CD4-positive, alpha-beta memory T cell (primary cell): Measurements from ENCODE around the gene ATP7A. TPM values are rescaled to one million over a fixed set of nuclear protein-coding genes. Genes with fewer than 3 reads are reported as not detected.
"Not testable (repeated sequence)": the region's sequence is repeated elsewhere in the genome, so short reads cannot be mapped to it uniquely, and the experiment has no call there.

Source experiments
- CTCF ChIA-PET: fragments of 350-600 bp; sonication (Branson Sonifier 250); formaldehyde crosslinking; loops from one replicate; lab custom pipeline; 2021; ENCODE audit warnings: inconsistent platforms; ENCODE audit not compliant: partially characterized antibody; lab: Charles Lee
- POLR2A ChIA-PET: fragments of 350-600 bp; sonication (Branson Sonifier 250); formaldehyde crosslinking; loops from one replicate; lab custom pipeline; 2021; ENCODE audit not compliant: partially characterized antibody; lab: Charles Lee
- DNase-seq, 5 donors: peaks; one replicate each; pipeline versions ENCODE4 v3.0.0 to v3.0.0-alpha.2; 2020 to 2022; ENCODE audit warnings: mixed read lengths in 1 of 5
- H3K27ac ChIP-seq: one replicate; pipeline ENCODE4 v1.7.0; 2013; ENCODE audit warnings: low read depth, low read length
- H3K27me3 ChIP-seq: 2 replicates; pipeline ENCODE4 v1.7.0; 2013; ENCODE audit warnings: mild to moderate bottlenecking, low read length, moderate library complexity; ENCODE audit not compliant: insufficient read depth
- H3K36me3 ChIP-seq: 2 replicates; pipeline ENCODE4 v1.7.0; 2013; ENCODE audit warnings: mild to moderate bottlenecking, low read length, moderate library complexity; ENCODE audit not compliant: insufficient read depth
- H3K4me1 ChIP-seq: 2 replicates; pipeline ENCODE4 v1.7.0; 2013; ENCODE audit warnings: mild to moderate bottlenecking, low read length, moderate library complexity; ENCODE audit not compliant: insufficient read depth
- H3K4me3 ChIP-seq, 2 donors: one replicate each; pipeline ENCODE4 v1.7.0; 2013; ENCODE audit warnings: low read length in 2 of 2, mild to moderate bottlenecking in 1 of 2
- H3K9me3 ChIP-seq, 2 donors: one replicate each; pipeline ENCODE4 v1.7.0; 2013; ENCODE audit warnings: low read length in 2 of 2, control low read depth in 1 of 2; ENCODE audit not compliant: control insufficient read depth in 1 of 2
- H3K27ac Mint-ChIP-seq, 7 donors: one replicate each; pipeline ENCODE4 v1.8.0; 2020 to 2021; ENCODE audit warnings: mixed read lengths in 7 of 7, mild to moderate bottlenecking in 6 of 7, inconsistent platforms in 3 of 7, moderate library complexity in 3 of 7
- H3K27me3 Mint-ChIP-seq, 2 donors: one replicate each; pipeline ENCODE4 v1.8.0; 2020 to 2021; ENCODE audit warnings: mixed read lengths in 2 of 2
- H3K36me3 Mint-ChIP-seq, 2 donors: one replicate each; pipeline ENCODE4 v1.8.0; 2020 to 2021; ENCODE audit warnings: mixed read lengths in 2 of 2, inconsistent platforms in 1 of 2, mild to moderate bottlenecking in 1 of 2
- H3K4me1 Mint-ChIP-seq, 4 donors: one replicate each; pipeline ENCODE4 v1.8.0; 2020 to 2021; ENCODE audit warnings: mixed read lengths in 4 of 4, mild to moderate bottlenecking in 1 of 4
- H3K4me3 Mint-ChIP-seq, 8 donors: one replicate each; pipeline ENCODE4 v1.8.0; 2020 to 2021; ENCODE audit warnings: mixed read lengths in 8 of 8, mild to moderate bottlenecking in 7 of 8, moderate library complexity in 6 of 8, inconsistent platforms in 3 of 8
- H3K9me3 Mint-ChIP-seq, 8 donors: one replicate each; pipeline ENCODE4 v1.8.0; 2020 to 2021; ENCODE audit warnings: mixed read lengths in 8 of 8, mild to moderate bottlenecking in 5 of 8, inconsistent platforms in 3 of 8, moderate library complexity in 1 of 8
- intact Hi-C: fragments of 100-400 bp; cut with micrococcal nuclease; formaldehyde crosslinking; loops from one replicate; pipeline ENCODE4 v1.15.1; 2023
- polyA plus RNA-seq, 2 donors: library from polyadenylated mRNA; unstranded; fragments of 300-500 nt; fragmentation: Illumina TruSeq; gene quantifications; one replicate each; pipeline ENCODE4 v1.2.3, GENCODE V29; 2021
- total RNA-seq, 2 experiments: library from RNA; stranded (reverse); gene quantifications; one replicate each; pipeline ENCODE4 v1.2.3, GENCODE V29; 2021

Gene ATP7A
- total and polyA plus RNA-seq, 4 experiments from 2014 or later, result 3.2 to 16.8 (median 10.9) TPM

DNA sequence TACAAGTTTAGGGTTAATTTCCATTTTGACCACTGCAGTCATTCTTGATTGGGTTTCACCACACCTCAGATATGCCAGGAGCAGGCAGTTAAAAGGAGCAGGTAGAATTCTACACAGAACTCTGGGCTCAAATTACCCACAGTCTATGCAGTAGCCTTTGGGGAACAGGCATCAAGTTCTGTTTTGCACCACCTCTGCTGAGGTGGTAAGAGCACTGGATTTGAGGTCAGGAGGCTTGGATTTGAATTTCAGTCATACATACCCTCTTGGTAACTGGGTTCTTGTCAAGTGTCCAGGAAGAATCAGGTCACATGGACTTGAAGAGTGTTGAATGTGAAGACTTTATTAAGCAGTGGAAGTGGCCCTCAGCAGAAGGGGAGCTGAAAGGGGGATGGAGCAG is 153.2 kb downstream of the ATP7A start:
- CTCF ChIA-PET, result no interaction called here
- POLR2A ChIA-PET, result no interaction called here
- H3K27ac Mint-ChIP-seq, result no peak overlapping the region
- peaks cover 0 to 2% (median 0%) of the 10 kb centered on the region in 8 donors for H3K9me3 Mint-ChIP-seq
- H3K4me3 ChIP-seq, result no peak overlapping the region
- no peaks in the 10 kb centered on the region for H3K36me3 Mint-ChIP-seq
- no peaks in the 10 kb centered on the region for H3K36me3 ChIP-seq
- no peaks in the 10 kb centered on the region for H3K27me3 Mint-ChIP-seq
- H3K27me3 ChIP-seq, result no peaks in the 10 kb centered on the region
- no peak for DNase-seq
- H3K4me3 Mint-ChIP-seq, result no peak overlapping the region
- intact Hi-C loops, result no loop called here
- no peaks in the 10 kb centered on the region for H3K4me1 ChIP-seq
- no peaks in the 10 kb centered on the region for H3K9me3 ChIP-seq
- H3K4me1 Mint-ChIP-seq, result no peaks in the 10 kb centered on the region
- no peak overlapping the region for H3K27ac ChIP-seq

GRCh38 chrX:78064152-78064551 is 153.7 kb downstream of the ATP7A start:
- no peak overlapping the region for H3K27ac Mint-ChIP-seq
- POLR2A ChIA-PET, result no interaction called here
- Histone ChIP-seq H3K27ac (no peak overlapping the region), H3K4me1 (no peaks in the 10 kb centered on the region), H3K4me3 (no peak overlapping the region), H3K9me3 (no peaks in the 10 kb centered on the region), H3K36me3 (no peaks in the 10 kb centered on the region), H3K27me3 (no peaks in the 10 kb centered on the region)
- H3K4me1 Mint-ChIP-seq, result no peaks in the 10 kb centered on the region
- DNase-seq, result no peak
- peaks cover 0 to 6% (median under 1%) of the 10 kb centered on the region in 8 donors for H3K9me3 Mint-ChIP-seq
- intact Hi-C loops, result no loop called here
- CTCF ChIA-PET, result no interaction called here
- no peak overlapping the region for H3K4me3 Mint-ChIP-seq
- H3K36me3 Mint-ChIP-seq, result no peaks in the 10 kb centered on the region
- no peaks in the 10 kb centered on the region for H3K27me3 Mint-ChIP-seq

DNA sequence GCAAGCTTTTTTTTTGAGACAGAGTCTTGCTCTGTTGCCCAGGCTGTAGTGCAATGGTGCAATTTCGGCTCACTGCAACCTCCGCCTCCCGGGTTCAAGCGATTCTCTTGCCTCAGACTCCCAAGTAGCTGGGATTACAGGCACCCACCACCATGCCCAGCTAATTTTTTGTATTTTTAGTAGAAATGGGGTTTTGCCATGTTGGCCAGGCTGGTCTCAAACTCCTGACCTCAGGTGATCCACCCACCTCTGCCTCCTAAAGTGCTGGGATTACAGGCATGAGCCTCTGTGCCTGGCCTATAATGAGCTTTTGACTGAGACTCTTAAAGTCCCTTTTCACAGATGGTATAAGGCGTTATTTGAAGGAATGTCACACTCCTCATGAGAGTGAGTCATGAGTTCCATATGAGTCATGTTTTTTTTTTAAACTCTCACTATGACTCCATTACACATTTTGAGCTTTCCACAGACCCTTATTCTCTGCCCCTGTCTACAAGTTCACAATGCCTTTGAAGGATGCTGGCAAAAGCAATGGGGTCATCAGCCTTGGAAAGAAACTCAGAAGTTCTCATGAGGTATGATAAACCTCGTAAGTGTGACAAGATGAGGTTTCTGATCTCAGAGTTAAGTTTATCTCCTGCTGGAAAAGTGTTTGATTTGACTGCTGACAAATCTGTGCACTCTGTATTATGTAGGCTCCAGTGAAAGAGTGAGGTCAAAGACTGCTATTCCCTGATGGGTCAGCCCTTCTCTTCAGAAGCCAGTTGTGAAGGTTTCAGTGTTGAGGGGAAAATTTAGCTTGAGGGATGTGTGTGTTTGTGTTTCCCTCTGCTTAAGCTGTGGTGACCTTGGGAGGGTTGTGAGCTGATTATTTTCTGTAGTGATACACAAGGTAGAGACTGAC is 154.5 kb downstream of the ATP7A start:
- DNase-seq, result not testable (repeated sequence)

DNA sequence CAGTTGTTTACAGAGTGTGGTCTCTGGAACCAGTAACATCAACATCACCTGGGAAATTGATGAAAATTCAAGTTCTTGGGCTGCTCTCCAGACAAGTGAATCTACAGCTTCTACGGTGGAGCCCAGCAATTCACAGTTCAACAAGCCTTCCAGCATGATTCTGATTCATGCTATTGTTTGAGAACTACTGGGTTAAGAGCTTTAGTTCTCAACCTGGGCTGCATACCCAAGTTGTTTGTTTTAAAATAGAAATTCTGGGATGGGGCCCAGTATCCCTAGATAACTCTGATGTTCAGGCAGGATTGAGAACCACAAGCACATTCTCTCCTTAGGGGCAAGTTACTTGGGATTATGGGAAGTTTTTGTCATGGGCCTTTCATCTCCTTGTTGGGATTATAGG is 155.6 kb downstream of the ATP7A start:
- Histone ChIP-seq H3K36me3 (no peaks in the 10 kb centered on the region), H3K27me3 (no peaks in the 10 kb centered on the region), H3K4me3 (no peak overlapping the region), H3K9me3 (no peaks in the 10 kb centered on the region), H3K4me1 (no peaks in the 10 kb centered on the region), H3K27ac (no peak overlapping the region)
- peaks cover 0 to 7% (median 1%) of the 10 kb centered on the region in 8 donors for H3K9me3 Mint-ChIP-seq
- no peaks in the 10 kb centered on the region for H3K4me1 Mint-ChIP-seq
- no peak for DNase-seq
- intact Hi-C loops, result no loop called here
- POLR2A ChIA-PET, result no interaction called here
- H3K27me3 Mint-ChIP-seq, result no peaks in the 10 kb centered on the region
- no peak overlapping the region for H3K4me3 Mint-ChIP-seq
- CTCF ChIA-PET, result no interaction called here
- no peaks in the 10 kb centered on the region for H3K36me3 Mint-ChIP-seq
- no peak overlapping the region for H3K27ac Mint-ChIP-seq

More for the DNA sequence above, 154.5 kb downstream of the ATP7A start:
- H3K27me3 Mint-ChIP-seq, H3K27ac ChIP-seq, H3K9me3 ChIP-seq, H3K4me3 ChIP-seq, H3K4me1 ChIP-seq, H3K9me3 Mint-ChIP-seq, POLR2A ChIA-PET, intact Hi-C loops, H3K27ac Mint-ChIP-seq, CTCF ChIA-PET, H3K4me1 Mint-ChIP-seq, H3K27me3 ChIP-seq, H3K4me3 Mint-ChIP-seq, H3K36me3 ChIP-seq, H3K36me3 Mint-ChIP-seq: not testable (repeated sequence)

DNA sequence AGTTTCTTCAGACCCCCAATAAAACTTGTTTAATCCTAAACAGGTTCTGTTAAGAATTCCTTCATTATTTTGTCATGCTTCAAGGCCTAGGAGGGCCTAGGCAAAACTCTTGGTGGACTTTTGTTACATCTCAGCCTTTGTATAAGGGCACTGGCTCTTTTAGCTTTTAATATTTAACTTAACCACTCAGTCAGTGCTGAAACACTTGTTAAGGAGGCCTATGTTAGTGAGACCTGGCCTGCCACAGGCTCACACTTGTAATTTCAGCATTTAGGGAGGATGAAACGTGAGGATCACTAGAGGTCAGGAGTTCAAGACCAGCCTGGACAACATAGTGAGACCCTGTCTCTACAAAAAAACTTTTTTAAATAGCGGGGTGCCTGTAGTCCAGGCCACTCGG is 160.8 kb downstream of the ATP7A start:
- ChIA-PET CTCF (no interaction called here), POLR2A (no interaction called here)
- Histone ChIP-seq H3K4me3 (no peak overlapping the region), H3K27ac (no peak overlapping the region), H3K27me3 (no peaks in the 10 kb centered on the region), H3K9me3 (no peaks in the 10 kb centered on the region), H3K36me3 (no peaks in the 10 kb centered on the region), H3K4me1 (no peaks in the 10 kb centered on the region)
- Mint-ChIP-seq H3K4me1 (peaks cover 0 to 3% (median 2%) of the 10 kb centered on the region in 4 donors), H3K9me3 (peaks cover 0 to 19% (median 15%) of the 10 kb centered on the region in 8 donors), H3K27me3 (no peaks in the 10 kb centered on the region), H3K27ac (no peak overlapping the region), H3K4me3 (no peak overlapping the region), H3K36me3 (no peaks in the 10 kb centered on the region)
- DNase-seq, result no peak
- intact Hi-C loops, result no loop called here

DNA sequence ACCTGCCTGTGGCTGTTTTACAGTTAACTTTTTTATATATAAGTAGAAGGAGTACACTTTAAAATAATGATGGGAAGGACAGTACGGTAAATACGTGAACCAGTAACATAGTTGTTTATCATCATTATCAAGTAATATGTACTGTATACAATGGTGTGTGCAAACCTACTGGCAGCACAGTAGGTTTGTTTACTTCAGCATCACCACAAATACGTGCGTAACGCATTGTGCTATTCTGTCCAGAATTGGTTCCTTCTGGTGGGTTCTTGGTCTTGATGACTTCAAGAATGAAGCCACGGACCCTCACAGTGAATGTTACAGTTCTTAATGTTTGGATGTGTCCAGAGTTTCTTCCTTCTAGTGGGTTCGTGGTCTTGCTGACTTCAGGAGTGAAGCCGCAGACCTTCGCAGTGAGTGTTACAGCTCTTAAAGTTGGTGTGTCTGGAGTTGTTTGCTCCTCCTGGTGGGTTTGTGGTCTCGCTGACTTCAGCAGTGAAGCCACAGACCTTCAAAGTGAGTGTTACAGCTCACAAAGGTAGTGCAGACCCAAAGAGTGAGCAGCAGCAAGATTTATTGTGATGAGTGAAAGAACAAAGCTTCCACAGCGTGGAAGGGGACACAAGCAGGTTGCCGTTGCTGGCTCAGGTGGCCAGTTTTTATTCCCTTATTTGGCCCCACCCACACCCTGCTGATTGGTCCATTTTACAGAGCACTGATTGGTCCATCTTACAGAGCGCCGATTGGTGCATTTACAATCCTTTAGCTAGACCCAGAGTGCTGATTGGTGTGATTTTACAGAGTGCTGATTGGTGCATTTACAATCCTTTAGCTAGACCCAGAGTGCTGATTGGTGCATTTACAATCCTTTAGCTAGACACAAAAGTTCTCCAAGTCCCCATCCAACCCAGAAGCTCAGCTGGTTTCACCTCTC is 162.9 kb downstream of the ATP7A start:
- H3K27me3 ChIP-seq, H3K4me3 ChIP-seq, H3K27me3 Mint-ChIP-seq, H3K4me3 Mint-ChIP-seq, H3K4me1 ChIP-seq, H3K4me1 Mint-ChIP-seq, H3K27ac ChIP-seq, CTCF ChIA-PET, intact Hi-C loops, H3K9me3 ChIP-seq, H3K36me3 Mint-ChIP-seq, H3K36me3 ChIP-seq: not testable (repeated sequence)
- POLR2A ChIA-PET, result interaction anchor here (1.0 kb wide), 1 partner anchor 30 kb away, joined by 3 read pairs; no protein-coding TSS in a partner anchor
- Mint-ChIP-seq H3K27ac (peak overlapping the region in 4 of 7 donors; percentile 18 to 66 (median 38)), H3K9me3 (peaks cover 0 to 30% (median 20%) of the 10 kb centered on the region in 8 donors)
- peak; percentile 26 to 49 (median 32) for DNase-seq

- H3K4me1 ChIP-seq, result no peaks in the 10 kb centered on the region
- no peak overlapping the region for H3K4me3 Mint-ChIP-seq
- no peak overlapping the region for H3K4me3 ChIP-seq
- H3K4me1 Mint-ChIP-seq, result peaks cover 0 to 3% (median 2%) of the 10 kb centered on the region in 4 donors
- H3K27me3 ChIP-seq, result no peaks in the 10 kb centered on the region
- peaks cover 0 to 30% (median 17%) of the 10 kb centered on the region in 8 donors for H3K9me3 Mint-ChIP-seq
- intact Hi-C loops, result no loop called here
- ChIA-PET CTCF (interaction anchor here (1.1 kb wide), 1 partner anchor 29 kb away, joined by 3 read pairs; no protein-coding TSS in a partner anchor), POLR2A (interaction anchor here (1.0 kb wide), 1 partner anchor 29 kb away, joined by 3 read pairs; no protein-coding TSS in a partner anchor)
- H3K9me3 ChIP-seq, result no peaks in the 10 kb centered on the region
- H3K36me3 ChIP-seq, result no peaks in the 10 kb centered on the region
- no peak overlapping the region for H3K27ac ChIP-seq
- no peaks in the 10 kb centered on the region for H3K27me3 Mint-ChIP-seq
- H3K36me3 Mint-ChIP-seq, result no peaks in the 10 kb centered on the region
- DNase-seq, result peak in 1 of 5 donors; percentile 2
- H3K27ac Mint-ChIP-seq, result peak overlapping the region in 3 of 7 donors; percentile 15 to 63 (median 18)
Measured at GRCh38 chrX:78074088-78074487, 163.6 kb downstream of the ATP7A start.
